Panc1 (cell line): ENCODE results near the gene WDR27. TPM values are rescaled to one million over a fixed set of nuclear protein-coding genes. Genes with fewer than 3 reads are reported as not detected.

Experiments used
- ATAC-seq: fragments of 200-7000 bp; cut with Tn5 transposase; 2 replicates; pipeline ENCODE4 v1.9.1; 2020; ENCODE audit warnings: mild to moderate bottlenecking, moderate library complexity
- BruUV-seq: library from RNA; stranded (reverse); fragments of 400-500 nt; replicated peaks from 2 replicates; lab custom pipeline; 2021; lab: Mats Ljungman, UMichigan
- CTCF ChIA-PET: fragments of 300-600 bp; sonication (Branson Sonifier 250); formaldehyde crosslinking; loops from one replicate; lab custom pipeline; 2022; ENCODE audit warnings: antibody characterized with exemption; lab: Charles Lee
- POLR2A ChIA-PET: fragments of 300-600 bp; sonication (Branson Sonifier 250); formaldehyde crosslinking; loops from one replicate; lab custom pipeline; 2022; ENCODE audit warnings: antibody characterized with exemption; lab: Charles Lee
- DNase-seq: peaks from one replicate; pipeline ENCODE4 v3.0.0-alpha.2; 2010; ENCODE audit warnings: low read depth, low spot score
- H3K27ac ChIP-seq: 2 replicates; pipeline ENCODE4 v1.5.1; 2011; ENCODE audit warnings: mild to moderate bottlenecking, low read length, inconsistent platforms
- H3K27me3 ChIP-seq: fragments of 200-500 bp; sonication (Bioruptor generic); 2 replicates; pipeline ENCODE4 v1.6.0; 2014; ENCODE audit warnings: low read length, inconsistent platforms; ENCODE audit not compliant: control insufficient read depth, insufficient read depth
- H3K36me3 ChIP-seq: fragments of 200-500 bp; sonication (Bioruptor generic); 2 replicates; pipeline ENCODE4 v1.5.1; 2014; ENCODE audit warnings: inconsistent platforms, mild to moderate bottlenecking, low read length, moderate library complexity; ENCODE audit not compliant: control insufficient read depth, insufficient read depth
- H3K4me1 ChIP-seq: 2 replicates; pipeline ENCODE4 v1.5.1; 2011; ENCODE audit warnings: inconsistent platforms, mild to moderate bottlenecking, low read length, moderate library complexity; ENCODE audit not compliant: control insufficient read depth, insufficient read depth
- H3K4me3 ChIP-seq, 2 experiments: 2 replicates each; pipeline ENCODE4 v1.5.1; 2011 to 2012; ENCODE audit warnings: low read depth in 2 of 2, low read length in 2 of 2, mild to moderate bottlenecking in 2 of 2, inconsistent platforms in 1 of 2, moderate library complexity in 1 of 2
- H3K9me3 ChIP-seq: fragments of 200-500 bp; sonication (Bioruptor generic); 2 replicates; pipeline ENCODE4 v1.5.1; 2014; ENCODE audit warnings: low read depth, mild to moderate bottlenecking, inconsistent platforms, low read length, moderate library complexity; ENCODE audit not compliant: control insufficient read depth, insufficient read depth
- CTCF ChIP-seq: fragments of 450-650 bp; IDR thresholded peaks from 2 replicates; pipeline ENCODE4 v1.5.1; 2017; ENCODE audit warnings: mild to moderate bottlenecking
- POLR2AphosphoS5 ChIP-seq: IDR thresholded peaks from 2 replicates; pipeline ENCODE4 v1.6.1; 2012; ENCODE audit warnings: mild to moderate bottlenecking, low read depth, low read length, moderate library complexity
- REST ChIP-seq, 2 experiments: IDR thresholded peaks; 2 replicates each; pipeline ENCODE4 v1.6.1; 2011 to 2012; ENCODE audit warnings: low read depth in 2 of 2, control low read depth in 1 of 2, low read length in 1 of 2, mild to moderate bottlenecking in 1 of 2, moderate library complexity in 1 of 2; ENCODE audit not compliant: insufficient read depth in 1 of 2
- SIN3A ChIP-seq: IDR thresholded peaks from 2 replicates; pipeline ENCODE4 v1.6.1; 2012; ENCODE audit warnings: low read depth, mild to moderate bottlenecking, low read length, moderate library complexity, borderline replicate concordance; ENCODE audit not compliant: insufficient read depth
- TCF7L2 ChIP-seq: IDR thresholded peaks from 2 replicates; pipeline ENCODE4 v1.6.1; 2011; ENCODE audit warnings: mild to moderate bottlenecking, low read depth, low read length, inconsistent platforms
- in situ Hi-C: cut with HindIII; loops from 2 replicates; pipeline ENCODE4 v1.10.0; 2016; ENCODE audit warnings: low sequenced_read_pairs, low pct_unique_long_range_greater_than_20kb
- intact Hi-C: fragments of 100-400 bp; cut with micrococcal nuclease; formaldehyde crosslinking; loops from one replicate; pipeline ENCODE4 v1.10.0; 2022; ENCODE audit not compliant: unreplicated experiment
- total RNA-seq: library from RNA; stranded (reverse); gene quantifications from one replicate; pipeline ENCODE4 v1.2.1, GENCODE V29; 2021; ENCODE audit not compliant: unreplicated experiment

WDR27 gene
- total RNA-seq, 1 experiment from 2014 or later = 56.3 TPM

GRCh38 chr6:169651498-169651897 is 50.3 kb downstream of the WDR27 start:
- intact Hi-C loops = no loop called here
- no TSS peak for BruUV-seq
- no peak for ATAC-seq
- no peak for DNase-seq
- ChIA-PET CTCF (no interaction called here), POLR2A (no interaction called here)
- Histone ChIP-seq H3K4me1 (no peaks in the 10 kb centered on the region), H3K27me3 (no peaks in the 10 kb centered on the region), H3K4me3 (no peak overlapping the region), H3K9me3 (no peaks in the 10 kb centered on the region), H3K27ac (no peak overlapping the region), H3K36me3 (no peaks in the 10 kb centered on the region)
- in situ Hi-C loops = no loop called here
- TF ChIP-seq TCF7L2 (no peak), SIN3A (no peak)

GRCh38 chr6:169650959-169651292 is 50.9 kb downstream of the WDR27 start:
- BruUV-seq = no TSS peak
- H3K4me3 ChIP-seq = no peak overlapping the region

More at GRCh38 chr6:169650959-169651292, 50.9 kb downstream of the WDR27 start:
- in situ Hi-C loops (no loop called here), intact Hi-C loops (no loop called here)
- ATAC-seq (no peak), DNase-seq (no peak)
- Histone ChIP-seq H3K27me3 (no peaks in the 10 kb centered on the region), H3K9me3 (no peaks in the 10 kb centered on the region), H3K27ac (no peak overlapping the region), H3K4me1 (no peaks in the 10 kb centered on the region), H3K36me3 (no peaks in the 10 kb centered on the region)
- ChIA-PET CTCF (no interaction called here), POLR2A (no interaction called here)
- TF ChIP-seq POLR2AphosphoS5 = no peak
- no peak for TF ChIP-seq REST (IDR thresholded peaks at IDR 0.05; ENCODE audit: insufficient read depth in 1 of 2, low read depth in 2 of 2, low read length in 1 of 2)
- no peak for TF ChIP-seq SIN3A
- no peak for TF ChIP-seq TCF7L2
- no peak for TF ChIP-seq CTCF
